Measurements from ENCODE around the gene MAN1B1.

MAN1B1 gene

GRCh38 chr9:137146527-137146918 lies 59.7 kb downstream of the MAN1B1 start:
- no peak for DNase-seq (ENCODE audit: low spot score)

GRCh38 chr9:137147091-137147792 lies 60.5 kb downstream of the MAN1B1 start:
- DNase-seq (ENCODE audit: low spot score) = no peak

GRCh38 chr9:137147793-137148160 lies 61.0 kb downstream of the MAN1B1 start:
- DNase-seq (ENCODE audit: low spot score) = no peak

DNA sequence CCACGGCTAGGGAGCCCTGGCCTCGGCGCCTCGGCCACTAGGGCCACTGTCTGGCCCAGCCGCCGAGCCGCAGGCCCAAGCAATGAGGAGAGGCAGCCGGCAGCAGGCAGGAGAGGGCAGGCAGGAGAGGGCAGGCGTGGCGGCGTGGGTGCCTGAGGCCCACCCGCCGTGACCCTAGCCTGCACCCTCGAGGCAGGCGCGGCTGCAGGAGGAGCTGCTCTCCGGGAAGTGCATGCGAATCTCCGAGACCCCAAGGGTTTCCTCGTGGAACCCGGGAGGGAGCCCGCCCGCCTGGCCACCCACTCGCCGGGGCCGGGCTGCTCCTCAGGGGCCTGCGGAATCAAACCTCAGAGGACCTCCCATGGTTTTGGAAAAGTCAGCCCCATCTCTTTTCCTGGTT lies 61.5 kb downstream of the MAN1B1 start:
- DNase-seq (ENCODE audit: low spot score) = no peak

GRCh38 chr9:137148661-137149060 lies 61.9 kb downstream of the MAN1B1 start:
- DNase-seq (ENCODE audit: low spot score) = no peak

GRCh38 chr9:137149363-137149762 lies 62.6 kb downstream of the MAN1B1 start:
- DNase-seq (ENCODE audit: low spot score) = no peak

- DNase-seq (ENCODE audit: low spot score) = no peak
Observed at GRCh38 chr9:137149942-137150616, 63.3 kb downstream of the MAN1B1 start.

DNA sequence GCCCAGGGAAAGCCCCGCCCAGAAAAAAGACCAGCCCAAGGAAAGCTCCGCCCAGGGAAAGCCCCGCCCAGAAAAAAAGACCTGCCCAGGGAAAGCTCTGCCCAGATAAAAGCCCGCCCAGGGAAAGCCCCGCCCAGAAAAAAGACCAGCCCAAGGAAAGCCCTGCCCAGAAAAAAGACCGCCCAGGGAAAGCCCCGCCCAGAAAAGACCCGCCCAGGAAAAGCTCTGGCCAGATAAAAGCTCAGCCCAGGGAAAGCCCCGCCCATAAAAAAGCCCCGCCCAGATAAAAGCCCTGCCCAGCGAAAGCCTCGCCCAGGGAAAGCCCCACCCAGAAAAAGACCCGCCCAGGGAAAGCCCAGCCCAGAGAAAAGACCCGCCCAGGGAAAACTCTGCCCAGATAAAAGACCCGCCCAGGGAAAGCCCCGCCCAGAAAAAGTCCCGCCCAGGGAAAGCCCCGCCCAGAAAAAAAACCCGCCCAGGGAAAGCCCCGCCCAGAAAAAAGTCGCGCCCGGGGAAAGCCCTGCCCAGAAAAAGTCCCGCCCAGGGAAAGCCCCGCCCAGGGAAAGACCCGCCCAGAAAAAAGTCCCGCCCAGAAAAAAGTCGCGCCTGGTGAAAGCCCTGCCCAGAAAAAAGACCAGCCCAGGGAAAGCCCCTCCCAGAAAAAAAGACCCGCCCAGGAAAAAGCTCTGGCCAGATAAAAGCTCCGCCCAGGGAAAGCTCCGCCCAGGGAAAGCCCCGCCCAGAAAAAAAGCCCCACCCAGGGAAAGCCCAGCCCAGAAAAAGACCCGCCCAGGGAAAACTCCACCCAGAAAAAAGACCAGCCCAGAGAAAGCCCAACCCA lies 64.1 kb downstream of the MAN1B1 start:
- no peak for DNase-seq (ENCODE audit: low spot score)

DNA sequence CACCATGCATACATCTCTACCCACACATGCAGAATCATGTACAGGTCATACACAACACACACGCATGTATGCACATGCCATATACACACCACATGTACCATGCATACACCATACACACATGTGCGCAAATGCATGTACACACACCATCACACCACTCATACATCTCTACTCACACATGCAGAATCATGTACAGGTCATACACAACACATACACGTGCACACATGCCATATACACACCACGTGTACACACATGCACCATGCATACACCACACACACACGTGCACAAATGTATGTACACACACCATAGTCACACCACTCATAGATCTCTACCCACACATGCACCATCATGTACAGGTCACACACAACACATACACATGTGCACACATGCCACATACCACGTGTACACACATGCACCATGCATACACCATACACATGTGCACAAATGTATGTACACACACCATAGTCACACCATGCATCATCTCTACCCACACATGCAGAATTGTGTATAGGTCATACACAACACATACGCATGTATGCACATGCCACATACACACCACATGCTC lies 66.1 kb downstream of the MAN1B1 start:
- no peak for DNase-seq (ENCODE audit: low spot score)

GRCh38 chr9:137156567-137157375 lies 70.0 kb downstream of the MAN1B1 start:
- peak; percentile 90 for DNase-seq (ENCODE audit: low spot score)

DNA sequence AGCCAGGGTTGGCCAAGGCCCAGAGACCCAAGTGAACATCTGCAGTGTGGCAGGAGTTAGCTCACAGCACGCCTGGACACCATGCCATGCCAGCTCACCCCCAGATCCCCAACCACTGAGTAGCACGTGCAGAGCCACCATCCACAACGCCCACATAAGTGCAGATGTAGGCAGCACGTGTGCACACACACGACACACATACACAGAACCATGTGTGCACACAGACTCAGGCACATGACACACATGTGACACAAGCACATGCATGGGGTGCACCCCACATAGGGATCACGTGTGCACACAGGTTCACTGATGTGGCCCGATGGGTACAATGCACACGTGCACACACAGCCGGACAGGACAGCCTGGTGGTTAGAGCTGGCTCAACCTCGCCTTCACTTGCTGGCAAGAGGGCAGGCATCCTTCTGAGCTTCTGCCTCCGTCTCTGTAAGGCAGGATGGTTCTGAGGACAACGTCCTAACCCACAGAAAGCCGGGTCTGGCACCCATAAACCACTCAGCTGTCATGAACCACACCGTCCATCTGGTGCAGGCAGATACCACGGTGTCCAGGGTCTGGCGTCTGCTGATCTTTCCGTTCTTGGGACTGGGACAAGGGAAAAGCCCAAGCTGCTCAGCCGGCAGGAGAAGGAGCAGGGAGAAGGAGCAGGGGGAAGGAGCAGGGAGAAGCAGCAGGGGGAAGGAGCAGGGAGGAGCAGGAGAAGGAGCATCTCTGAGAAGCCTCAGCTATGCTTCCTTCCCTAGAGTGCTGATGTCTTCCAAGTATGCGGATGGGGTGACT lies 71.0 kb downstream of the MAN1B1 start:
- DNase-seq (ENCODE audit: low spot score) = no peak

DNA sequence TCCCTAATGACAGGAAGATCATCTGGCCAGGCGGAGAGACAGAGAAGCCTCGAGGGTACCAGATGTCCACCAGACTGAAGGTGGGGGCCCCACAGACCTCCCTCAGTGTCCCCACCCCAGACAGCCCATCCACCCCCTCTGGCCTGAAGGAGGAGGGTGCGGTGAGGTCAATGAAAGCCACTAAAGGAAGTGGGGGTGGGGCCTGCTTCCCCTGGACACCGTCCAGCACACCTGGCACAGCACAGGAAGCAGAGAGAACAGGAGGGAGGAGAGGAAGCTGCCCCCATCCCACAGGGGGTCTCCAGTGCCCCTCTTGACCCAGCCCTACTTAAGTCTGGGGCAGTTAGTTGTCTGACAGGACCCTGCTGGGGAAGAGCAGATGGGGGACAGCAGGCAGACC lies 71.8 kb downstream of the MAN1B1 start:
- DNase-seq (ENCODE audit: low spot score) = no peak
